Uterus (tissue), 4 donors: ENCODE results near the gene USP37. TPM values are rescaled to one million over a fixed set of nuclear protein-coding genes. Genes with fewer than 3 reads are reported as not detected.
"Not testable (repeated sequence)": the region's sequence is repeated elsewhere in the genome, so short reads cannot be mapped to it uniquely, and the experiment has no call there.

ENCODE experiments used
- DNase-seq, 2 donors: peaks; one replicate each; pipeline ENCODE4 v3.0.0-alpha.2; 2019 to 2020
- H3K27ac ChIP-seq, 2 donors: fragments of 200-600 bp; sonication (generic); 1 replicate in 1 of 2; 2 replicates in 1 of 2; pipeline ENCODE4 v1.5.1; 2016 to 2018
- H3K27me3 ChIP-seq, 2 donors: fragments of 200-600 bp; sonication (generic); one replicate each; pipeline ENCODE4 v1.5.1; 2018 to 2019; ENCODE audit warnings: control low read depth in 1 of 2
- H3K36me3 ChIP-seq, 2 donors: fragments of 200-600 bp; sonication (generic); one replicate each; pipeline ENCODE4 v1.5.1; 2019; ENCODE audit warnings: control low read depth in 1 of 2
- H3K4me1 ChIP-seq, 2 donors: fragments of 200-600 bp; sonication (generic); one replicate each; pipeline ENCODE4 v1.5.1; 2018 to 2019; ENCODE audit warnings: control low read depth in 1 of 2
- H3K4me3 ChIP-seq, 2 donors: fragments of 200-600 bp; sonication (generic); 1 replicate in 1 of 2; 2 replicates in 1 of 2; pipeline ENCODE4 v1.5.1; 2018 to 2019; ENCODE audit warnings: mild to moderate bottlenecking in 1 of 2
- H3K9me3 ChIP-seq, 2 donors: fragments of 200-600 bp; sonication (generic); one replicate each; pipeline ENCODE4 v1.5.1; 2019; ENCODE audit warnings: control low read depth in 1 of 2
- CTCF ChIP-seq, 4 experiments: fragments of 200-600 bp in 2 of 4; fragments of 450-650 bp in 2 of 4; sonication (generic) in 2 of 4; IDR thresholded peaks; one replicate each; pipeline ENCODE4 v1.5.1; 2016 to 2019; ENCODE audit warnings: antibody characterized with exemption in 4 of 4, mild to moderate bottlenecking in 2 of 4, moderate library complexity in 1 of 4
- POLR2A ChIP-seq, 2 donors: fragments of 450-650 bp; IDR thresholded peaks; one replicate each; pipeline ENCODE4 v1.6.1; 2016; ENCODE audit warnings: antibody characterized with exemption in 2 of 2, mild to moderate bottlenecking in 1 of 2, moderate library complexity in 1 of 2
- intact Hi-C: fragments of 100-400 bp; cut with DNase I; formaldehyde crosslinking; loops from one replicate; pipeline ENCODE4 v1.15.1; 2023; ENCODE audit warnings: low total_unique reads
- total RNA-seq, 4 donors: library from RNA; depleted of rRNA in 3 of 4; stranded (reverse); fragments of >200 nt in 3 of 4; gene quantifications; one replicate each; pipeline versions ENCODE4 v1.1.0 to v1.2.4, GENCODE V29; 2014 to 2023
- donor health status: DM: yes; HTN: yes; CAD: no.

Gene USP37
- total RNA-seq, 4 donors from 2014 or later, result 9.1 to 59.3 (median 20.7) TPM

GRCh38 chr2:218529990-218530389 is 38.2 kb downstream of the USP37 start:
- H3K36me3 ChIP-seq, result no peaks in the 10 kb centered on the region
- no peak overlapping the region for H3K27ac ChIP-seq
- no peak for TF ChIP-seq POLR2A (IDR thresholded peaks at IDR 0.05)
- no peak for TF ChIP-seq CTCF (IDR thresholded peaks at IDR 0.05)
- H3K4me3 ChIP-seq, result no peak overlapping the region
- H3K4me1 ChIP-seq, result no peaks in the 10 kb centered on the region
- H3K27me3 ChIP-seq, result no peaks in the 10 kb centered on the region
- intact Hi-C loops, result no loop called here
- no peak for DNase-seq
- H3K9me3 ChIP-seq, result no peaks in the 10 kb centered on the region

DNA sequence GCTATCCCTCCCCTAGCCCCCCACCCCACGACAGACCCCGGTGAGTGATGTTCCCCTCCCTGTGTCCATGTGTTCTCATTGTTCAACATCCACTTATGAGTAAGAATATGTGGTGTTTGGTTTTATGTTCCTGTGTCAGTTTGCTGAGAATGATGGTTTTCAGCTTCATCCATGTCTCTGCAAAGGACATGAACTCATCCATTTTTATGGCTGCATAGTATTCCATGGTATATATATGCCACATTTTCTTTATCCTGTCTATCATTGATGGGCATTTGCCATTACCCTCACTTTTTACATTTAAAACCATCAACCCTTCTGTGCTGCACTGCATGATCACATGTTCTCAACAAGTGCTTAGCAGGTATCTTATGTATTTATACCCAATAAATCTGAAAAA is 39.7 kb downstream of the USP37 start:
- H3K9me3 ChIP-seq, H3K36me3 ChIP-seq, intact Hi-C loops, H3K27me3 ChIP-seq, H3K27ac ChIP-seq, DNase-seq, H3K4me3 ChIP-seq, H3K4me1 ChIP-seq: not testable (repeated sequence)

DNA sequence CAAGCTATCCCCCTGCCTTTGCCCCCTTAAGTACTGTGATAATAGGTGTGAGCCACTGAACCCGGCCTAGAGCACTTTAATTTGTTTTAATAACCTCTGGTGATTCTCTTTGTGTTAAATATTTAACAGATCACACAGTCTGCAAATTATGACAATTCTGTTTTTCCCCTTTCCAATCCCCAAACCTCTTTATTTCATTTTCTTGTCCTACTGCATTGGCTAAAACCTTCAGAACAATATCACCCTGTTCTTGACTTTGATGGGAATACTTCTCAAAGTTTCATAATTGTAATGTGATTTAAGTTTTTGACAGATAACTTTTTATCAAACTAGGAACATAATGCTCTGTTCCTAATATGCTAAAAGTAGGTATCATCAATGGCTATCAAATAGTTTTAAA is 44.5 kb downstream of the USP37 start:
- no peak overlapping the region for H3K27ac ChIP-seq
- DNase-seq, result no peak
- intact Hi-C loops, result no loop called here
- TF ChIP-seq CTCF (IDR thresholded peaks at IDR 0.05) (no peak), POLR2A (IDR thresholded peaks at IDR 0.05) (no peak)
- no peaks in the 10 kb centered on the region for H3K36me3 ChIP-seq
- no peaks in the 10 kb centered on the region for H3K4me1 ChIP-seq
- H3K4me3 ChIP-seq, result no peak overlapping the region
- no peaks in the 10 kb centered on the region for H3K27me3 ChIP-seq
- H3K9me3 ChIP-seq, result no peaks in the 10 kb centered on the region

GRCh38 chr2:218518876-218519275 is 49.3 kb downstream of the USP37 start:
- TF ChIP-seq POLR2A (IDR thresholded peaks at IDR 0.05), result no peak
- no peak for TF ChIP-seq CTCF (IDR thresholded peaks at IDR 0.05)
- intact Hi-C loops, result no loop called here
- Histone ChIP-seq H3K9me3 (no peaks in the 10 kb centered on the region), H3K27me3 (no peaks in the 10 kb centered on the region), H3K4me3 (no peak overlapping the region), H3K27ac (no peak overlapping the region), H3K4me1 (no peaks in the 10 kb centered on the region), H3K36me3 (no peaks in the 10 kb centered on the region)
- DNase-seq, result no peak

GRCh38 chr2:218517434-218518206 is 50.5 kb downstream of the USP37 start:
- no peak overlapping the region for H3K4me3 ChIP-seq
- no peaks in the 10 kb centered on the region for H3K36me3 ChIP-seq
- H3K27ac ChIP-seq, result no peak overlapping the region
- intact Hi-C loops, result no loop called here
- H3K27me3 ChIP-seq, result no peaks in the 10 kb centered on the region
- H3K4me1 ChIP-seq, result no peaks in the 10 kb centered on the region
- no peak for DNase-seq
- no peaks in the 10 kb centered on the region for H3K9me3 ChIP-seq
- TF ChIP-seq POLR2A (IDR thresholded peaks at IDR 0.05) (no peak), CTCF (IDR thresholded peaks at IDR 0.05) (no peak)
